Measurements from ENCODE around the gene LTN1.
"Not testable (repeated sequence)": the region's sequence is repeated elsewhere in the genome, so short reads cannot be mapped to it uniquely, and the experiment has no call there.

The LTN1 gene

GRCh38 chr21:28975397-28975796 lies 17.3 kb downstream of the LTN1 start:
- DNase-seq: no peak

GRCh38 chr21:28974531-28975227 lies 18.0 kb downstream of the LTN1 start:
- DNase-seq: no peak

GRCh38 chr21:28972398-28972797 lies 20.3 kb downstream of the LTN1 start:
- DNase-seq: no peak

- DNase-seq: no peak
Measured at GRCh38 chr21:28971171-28971570, 21.5 kb downstream of the LTN1 start.

GRCh38 chr21:28963831-28964230 lies 28.8 kb downstream of the LTN1 start:
- no peak for DNase-seq

- no peak for DNase-seq
Measured at GRCh38 chr21:28962465-28962864, 30.2 kb downstream of the LTN1 start.

- no peak for DNase-seq
Measured at GRCh38 chr21:28961927-28962326, 30.8 kb downstream of the LTN1 start.

- no peak for DNase-seq
Measured at GRCh38 chr21:28960245-28960644, 32.4 kb downstream of the LTN1 start.

- DNase-seq: no peak
Measured at GRCh38 chr21:28959367-28960099, 33.1 kb downstream of the LTN1 start.

GRCh38 chr21:28953247-28953646 lies 39.4 kb downstream of the LTN1 start:
- no peak for DNase-seq

- no peak for DNase-seq
Measured at GRCh38 chr21:28952686-28953085, 40.0 kb downstream of the LTN1 start.

- DNase-seq: no peak
Measured at GRCh38 chr21:28949318-28949717, 43.4 kb downstream of the LTN1 start.

GRCh38 chr21:28944296-28944695 lies 48.4 kb downstream of the LTN1 start:
- no peak for DNase-seq

GRCh38 chr21:28943631-28944030 lies 49.0 kb downstream of the LTN1 start:
- DNase-seq: no peak

GRCh38 chr21:28938726-28939125 lies 54.0 kb downstream of the LTN1 start:
- no peak for DNase-seq

- DNase-seq: no peak
Measured at GRCh38 chr21:28937737-28938136, 54.9 kb downstream of the LTN1 start.

GRCh38 chr21:28936721-28937120 lies 56.0 kb downstream of the LTN1 start:
- DNase-seq: no peak

- no peak for DNase-seq
Measured at GRCh38 chr21:28936036-28936435, 56.6 kb downstream of the LTN1 start.

GRCh38 chr21:28932717-28933116 lies 60.0 kb downstream of the LTN1 start:
- DNase-seq: no peak

- not testable (repeated sequence) for DNase-seq
Measured at GRCh38 chr21:28931708-28932372, 60.8 kb downstream of the LTN1 start.

GRCh38 chr21:28928578-28929420 lies 63.9 kb downstream of the LTN1 start:
- DNase-seq: no peak

GRCh38 chr21:28927130-28927529 lies 65.5 kb downstream of the LTN1 start:
- no peak for DNase-seq

GRCh38 chr21:28923439-28923975 lies 69.2 kb downstream of the LTN1 start:
- no peak for DNase-seq
